OCI-LY7 (cell line): ENCODE data around the gene CLUH. TPM values are rescaled to one million over a fixed set of nuclear protein-coding genes. Genes with fewer than 3 reads are reported as not detected.
"Not testable (repeated sequence)": the region's sequence is repeated elsewhere in the genome, so short reads cannot be mapped to it uniquely, and the experiment has no call there.

Experiments used
- BruUV-seq: library from RNA; stranded (reverse); fragments of 400-500 nt; replicated peaks from 2 replicates; lab custom pipeline; 2021; lab: Mats Ljungman, UMichigan
- CTCF ChIA-PET: fragments of 300-600 bp; sonication (Branson Sonifier 250); formaldehyde crosslinking; loops from one replicate; lab custom pipeline; 2022; ENCODE audit warnings: antibody characterized with exemption; ENCODE audit not compliant: unreplicated experiment; lab: Charles Lee
- POLR2A ChIA-PET: fragments of 300-600 bp; sonication (Branson Sonifier 250); formaldehyde crosslinking; loops from one replicate; lab custom pipeline; 2022; ENCODE audit warnings: antibody characterized with exemption; lab: Charles Lee
- DNase-seq: peaks from one replicate; pipeline ENCODE4 v3.0.0-alpha.2; 2015; ENCODE audit warnings: low spot score
- H2AFZ ChIP-seq: fragments of 200-600 bp; sonication (generic), shearing (Covaris generic); 2 replicates; pipeline ENCODE4 v1.6.1; 2014; ENCODE audit warnings: mild to moderate bottlenecking, antibody characterized with exemption, low read length, moderate library complexity
- H3K27ac ChIP-seq: fragments of 200-600 bp; sonication (generic); 2 replicates; pipeline ENCODE4 v1.5.1; 2014; ENCODE audit warnings: mixed run types, low read depth, mild to moderate bottlenecking, moderate library complexity, low read length, inconsistent platforms; ENCODE audit not compliant: poor library complexity, severe bottlenecking
- H3K36me3 ChIP-seq: fragments of 200-600 bp; sonication (generic); 2 replicates; pipeline ENCODE4 v1.6.1; 2014; ENCODE audit warnings: mild to moderate bottlenecking, antibody characterized with exemption, low read length, moderate library complexity, mixed read lengths; ENCODE audit not compliant: insufficient read depth
- H3K4me1 ChIP-seq: fragments of 200-600 bp; sonication (generic); 2 replicates; pipeline ENCODE4 v1.5.1; 2014; ENCODE audit warnings: mild to moderate bottlenecking, low read length; ENCODE audit not compliant: insufficient read depth, poor library complexity, severe bottlenecking
- H3K4me2 ChIP-seq: fragments of 200-600 bp; sonication (generic); 2 replicates; pipeline ENCODE4 v1.6.1; 2014; ENCODE audit warnings: mild to moderate bottlenecking, low read length
- H3K4me3 ChIP-seq: fragments of 200-600 bp; sonication (generic); 2 replicates; pipeline ENCODE4 v1.5.1; 2014; ENCODE audit warnings: mild to moderate bottlenecking, low read depth, low read length; ENCODE audit not compliant: poor library complexity, severe bottlenecking
- H3K79me2 ChIP-seq: fragments of 200-600 bp; sonication (generic); 2 replicates; pipeline ENCODE4 v1.6.1; 2016; ENCODE audit warnings: low read depth, mild to moderate bottlenecking, low read length, moderate library complexity, mixed read lengths; ENCODE audit not compliant: insufficient read depth
- H3K9me2 ChIP-seq: fragments of 200-600 bp; sonication (generic); 2 replicates; pipeline ENCODE4 v1.6.1; 2016; ENCODE audit warnings: mild to moderate bottlenecking, low read length, mixed read lengths; ENCODE audit not compliant: insufficient read depth
- H3K9me3 ChIP-seq: fragments of 200-600 bp; sonication (generic); 2 replicates; pipeline ENCODE4 v1.6.1; 2014; ENCODE audit warnings: mild to moderate bottlenecking, mixed run types, low read length, mixed read lengths
- H4K20me1 ChIP-seq: fragments of 200-600 bp; sonication (generic); 2 replicates; pipeline ENCODE4 v1.6.1; 2014; ENCODE audit warnings: mild to moderate bottlenecking, antibody characterized with exemption, low read length, moderate library complexity, mixed read lengths; ENCODE audit not compliant: insufficient read depth
- EZH2phosphoT487 ChIP-seq: fragments of 200-600 bp; sonication (generic); IDR thresholded peaks from 2 replicates; pipeline ENCODE4 v1.6.1; 2018; ENCODE audit warnings: low read depth, borderline replicate concordance, mild to moderate bottlenecking, mixed run types, antibody characterized with exemption, low read length, moderate library complexity, mixed read lengths
- intact Hi-C: fragments of 100-400 bp; cut with micrococcal nuclease; formaldehyde crosslinking; loops from one replicate; pipeline ENCODE4 v1.10.0; 2022; ENCODE audit not compliant: unreplicated experiment
- total RNA-seq, 2 experiments: library from RNA; depleted of rRNA in 1 of 2; stranded (reverse); fragments of >200 nt in 1 of 2; shearing (Covaris generic) in 1 of 2; gene quantifications; 2 replicates each; pipeline ENCODE4 v1.2.3, GENCODE V29; 2014 to 2022
- TF ChIP-seq, protein P1 (sequence below): fragments of 200-600 bp; sonication (generic); conservative IDR thresholded peaks from 2 replicates; pipeline ENCODE4 v1.5.1; 2014; ENCODE audit warnings: mild to moderate bottlenecking, antibody characterized with exemption, low read length, moderate library complexity, mixed read lengths

Gene CLUH
- total RNA-seq, 2 experiments from 2014 or later: 96.3 to 132 TPM

DNA sequence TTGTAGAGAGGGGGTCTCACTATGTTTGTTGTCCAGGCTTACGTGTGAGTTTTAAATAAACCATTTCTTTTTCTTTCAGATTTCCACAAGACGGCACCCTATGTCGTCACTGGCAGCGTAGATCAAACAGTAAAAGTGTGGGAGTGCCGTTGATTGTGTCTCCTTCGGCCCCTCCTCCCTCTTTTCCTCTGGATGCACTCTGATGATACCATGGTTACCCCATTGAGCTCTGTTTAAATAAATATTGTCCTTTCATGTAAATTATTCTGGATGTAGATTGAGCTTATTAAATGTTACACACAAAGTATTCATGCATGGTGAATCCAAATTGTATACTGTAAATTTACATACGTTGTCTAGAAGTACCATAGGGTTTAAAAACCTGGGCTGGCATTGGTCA, 29.9 kb downstream of the CLUH start:
- Histone ChIP-seq H3K9me3 (no peaks in the 10 kb centered on the region), H3K4me1 (no peaks in the 10 kb centered on the region), H3K4me2 (no peak overlapping the region), H3K79me2 (no peaks in the 10 kb centered on the region), H3K36me3 (peaks cover 80% of the 10 kb centered on the region), H2AFZ (no peak overlapping the region), H3K4me3 (no peak overlapping the region), H4K20me1 (0 out of 2 replicates have a peak, but pooled peaks cover 9% of the 10 kb centered on the region), H3K9me2 (no peaks in the 10 kb centered on the region), H3K27ac (no peak overlapping the region)
- DNase-seq: no peak
- intact Hi-C loops: loop anchor here (10.0 kb wide), 1 partner anchor 247 kb away; no protein-coding TSS in a partner anchor
- BruUV-seq: no TSS peak
- POLR2A ChIA-PET: interaction anchor here (0.6 kb wide), 1 partner anchor 75 kb away, joined by 3 read pairs; no protein-coding TSS in a partner anchor
- TF ChIP-seq, protein P1, sequence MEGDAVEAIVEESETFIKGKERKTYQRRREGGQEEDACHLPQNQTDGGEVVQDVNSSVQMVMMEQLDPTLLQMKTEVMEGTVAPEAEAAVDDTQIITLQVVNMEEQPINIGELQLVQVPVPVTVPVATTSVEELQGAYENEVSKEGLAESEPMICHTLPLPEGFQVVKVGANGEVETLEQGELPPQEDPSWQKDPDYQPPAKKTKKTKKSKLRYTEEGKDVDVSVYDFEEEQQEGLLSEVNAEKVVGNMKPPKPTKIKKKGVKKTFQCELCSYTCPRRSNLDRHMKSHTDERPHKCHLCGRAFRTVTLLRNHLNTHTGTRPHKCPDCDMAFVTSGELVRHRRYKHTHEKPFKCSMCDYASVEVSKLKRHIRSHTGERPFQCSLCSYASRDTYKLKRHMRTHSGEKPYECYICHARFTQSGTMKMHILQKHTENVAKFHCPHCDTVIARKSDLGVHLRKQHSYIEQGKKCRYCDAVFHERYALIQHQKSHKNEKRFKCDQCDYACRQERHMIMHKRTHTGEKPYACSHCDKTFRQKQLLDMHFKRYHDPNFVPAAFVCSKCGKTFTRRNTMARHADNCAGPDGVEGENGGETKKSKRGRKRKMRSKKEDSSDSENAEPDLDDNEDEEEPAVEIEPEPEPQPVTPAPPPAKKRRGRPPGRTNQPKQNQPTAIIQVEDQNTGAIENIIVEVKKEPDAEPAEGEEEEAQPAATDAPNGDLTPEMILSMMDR: no peak
- no peak for TF ChIP-seq EZH2phosphoT487
- CTCF ChIA-PET: no interaction called here

DNA sequence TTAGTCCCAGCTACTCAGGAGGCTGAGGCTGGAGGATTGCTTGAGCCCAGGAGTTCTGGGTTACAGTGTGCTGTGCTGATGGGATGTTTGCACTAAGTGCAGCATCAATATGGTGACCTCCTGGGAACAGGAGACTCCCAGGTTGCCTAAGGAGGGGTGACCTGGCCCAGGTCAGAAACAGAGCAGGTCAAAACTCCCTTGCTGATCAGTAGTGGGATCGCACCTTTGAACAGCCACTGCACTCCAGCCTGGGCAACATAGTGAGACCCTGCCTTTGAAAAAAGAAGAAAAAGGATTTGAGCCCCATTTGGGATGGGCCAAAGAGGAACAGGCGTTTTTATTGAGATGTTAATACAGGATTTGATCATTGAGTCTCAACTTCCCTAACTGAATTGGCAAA, 30.6 kb downstream of the CLUH start:
- Histone ChIP-seq H4K20me1 (0 out of 2 replicates have a peak, but pooled peaks cover 9% of the 10 kb centered on the region), H3K9me3 (no peaks in the 10 kb centered on the region)
- no peak for TF ChIP-seq EZH2phosphoT487
- TF ChIP-seq, protein P1: no peak

DNA sequence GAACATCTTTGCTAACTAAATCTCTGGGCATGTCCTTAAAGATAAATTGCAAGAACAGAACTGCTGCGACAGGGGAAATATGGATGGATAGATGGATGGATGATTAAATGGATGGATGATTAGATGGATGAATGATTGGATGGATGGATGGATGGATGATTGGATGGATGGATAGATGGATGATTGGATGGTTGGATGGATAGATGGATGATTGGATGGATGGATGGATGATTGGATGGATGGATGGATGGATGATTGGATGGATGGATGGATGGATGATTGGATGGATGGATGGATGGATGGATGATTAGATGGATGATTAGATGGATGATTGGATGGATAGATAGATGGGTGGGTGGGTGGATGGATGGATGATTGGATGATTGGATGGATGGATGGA, 32.3 kb downstream of the CLUH start:
- H3K4me1 ChIP-seq, H3K79me2 ChIP-seq, CTCF ChIA-PET, H3K27ac ChIP-seq, DNase-seq, H3K9me2 ChIP-seq, H2AFZ ChIP-seq, BruUV-seq, POLR2A ChIA-PET, H4K20me1 ChIP-seq, H3K4me2 ChIP-seq, H3K9me3 ChIP-seq, H3K4me3 ChIP-seq: not testable (repeated sequence)
- intact Hi-C loops: loop anchor here (10.0 kb wide), 1 partner anchor 164 kb away; the partner anchor contains the start of gene METTL16
- peaks cover 95% of the 10 kb centered on the region for H3K36me3 ChIP-seq

More for the DNA sequence above, 30.6 kb downstream of the CLUH start:
- H3K36me3 ChIP-seq: peaks cover 87% of the 10 kb centered on the region
- H3K4me1 ChIP-seq: no peaks in the 10 kb centered on the region
- H3K4me3 ChIP-seq: no peak overlapping the region
- no peak overlapping the region for H3K4me2 ChIP-seq
- CTCF ChIA-PET: no interaction called here
- no peak for DNase-seq
- POLR2A ChIA-PET: interaction anchor here (0.6 kb wide), 1 partner anchor 48 kb away, joined by 4 read pairs; no protein-coding TSS in a partner anchor
- H3K79me2 ChIP-seq: no peaks in the 10 kb centered on the region
- no peak overlapping the region for H2AFZ ChIP-seq
- intact Hi-C loops: loop anchor here (10.0 kb wide), 1 partner anchor 246 kb away; no protein-coding TSS in a partner anchor
- no TSS peak for BruUV-seq
- no peaks in the 10 kb centered on the region for H3K9me2 ChIP-seq
- H3K27ac ChIP-seq: no peak overlapping the region
